GM19035 (cell line): ENCODE measurements around the gene GNB2.
A peak's percentile ranks its signal among the peaks of the same experiment; 100 is the strongest.
"Not testable (repeated sequence)": the region's sequence is repeated elsewhere in the genome, so short reads cannot be mapped to it uniquely, and the experiment has no call there.

Source experiments
- ATAC-seq: cut with Tn5 transposase; IDR thresholded peaks from one replicate; pipeline ENCODE4 v1.9.1; 2021; ENCODE audit not compliant: unreplicated experiment

Gene GNB2

DNA sequence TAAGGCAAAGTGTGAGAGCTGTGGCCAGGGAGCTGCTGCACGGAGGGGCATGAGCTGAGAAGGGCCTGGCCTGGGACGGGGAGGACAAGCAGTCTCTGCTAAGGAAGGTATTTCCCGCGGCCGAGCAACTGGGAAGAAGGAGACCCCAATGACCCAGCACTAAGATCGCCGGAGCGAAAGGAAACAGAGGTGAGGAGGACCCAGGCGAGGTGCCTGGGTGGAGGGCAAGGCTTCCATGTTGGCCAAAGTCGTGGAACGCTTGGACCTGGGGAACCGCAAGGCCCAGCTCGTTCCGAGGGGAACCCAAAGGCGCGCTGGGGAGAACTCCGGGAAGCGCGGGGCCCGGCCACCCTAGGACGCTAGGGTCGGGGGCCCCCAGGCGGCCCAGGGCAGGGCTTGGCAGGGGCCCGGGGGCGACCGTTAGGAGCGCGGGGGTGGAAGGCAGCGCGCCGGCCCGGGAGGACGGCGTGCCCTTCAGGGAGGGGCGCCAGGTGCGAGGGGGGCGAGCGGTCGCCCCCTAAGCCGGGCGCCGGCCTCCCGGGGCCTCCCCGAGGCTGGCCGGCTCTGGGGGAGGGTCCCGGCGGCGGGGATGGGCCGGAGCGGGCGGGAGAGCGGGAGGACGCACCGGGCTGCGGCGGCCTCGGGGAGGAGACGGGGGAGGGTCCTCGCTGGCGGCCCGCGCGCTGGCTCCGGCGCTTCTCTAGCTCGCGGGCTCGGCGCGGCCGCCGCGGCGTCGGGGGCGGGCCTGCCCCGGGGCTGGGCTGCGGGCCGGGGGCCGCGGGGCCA, 20.0 kb downstream of the GNB2 start:
- peak; percentile 36 for ATAC-seq

DNA sequence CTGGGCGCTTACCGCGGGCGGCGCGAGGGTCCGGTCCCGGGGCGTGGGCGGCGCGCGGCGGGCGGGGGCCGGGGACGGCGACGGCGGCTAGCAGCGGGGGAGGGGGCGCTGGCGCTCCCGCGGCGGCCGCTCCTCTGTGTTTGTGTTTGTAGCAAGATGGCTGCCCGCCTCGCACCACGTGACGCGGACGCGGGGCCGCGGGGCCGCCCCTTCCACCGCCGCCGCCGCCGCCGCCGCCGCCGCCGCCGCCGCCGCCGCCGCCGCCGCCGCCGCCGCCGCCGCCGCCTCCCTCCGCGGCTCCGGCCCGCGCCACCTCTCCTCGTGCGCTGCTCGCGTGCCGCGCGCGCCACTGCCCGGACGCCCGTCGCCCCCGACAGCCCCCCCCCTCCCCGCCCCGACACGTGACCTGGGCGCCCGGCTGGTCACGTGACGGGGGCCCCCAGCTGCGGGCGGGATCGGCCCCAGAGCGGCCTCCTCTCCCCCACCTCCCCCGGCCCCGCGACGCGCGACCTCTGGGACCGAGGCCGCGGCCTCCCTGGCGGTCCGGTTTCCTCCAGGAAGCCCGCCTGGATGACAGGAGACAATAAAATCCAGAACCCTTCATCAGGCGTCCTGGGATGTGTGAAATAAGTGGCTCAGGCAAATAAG, 20.7 kb downstream of the GNB2 start, which contains the start of gene GIGYF1:
Gene GIGYF1 (minus strand): TSS at position 153 of the 648 bp plus-strand sequence. CDS start 6,012 bp downstream, outside the sequence.
- ATAC-seq = peak; percentile 64

DNA sequence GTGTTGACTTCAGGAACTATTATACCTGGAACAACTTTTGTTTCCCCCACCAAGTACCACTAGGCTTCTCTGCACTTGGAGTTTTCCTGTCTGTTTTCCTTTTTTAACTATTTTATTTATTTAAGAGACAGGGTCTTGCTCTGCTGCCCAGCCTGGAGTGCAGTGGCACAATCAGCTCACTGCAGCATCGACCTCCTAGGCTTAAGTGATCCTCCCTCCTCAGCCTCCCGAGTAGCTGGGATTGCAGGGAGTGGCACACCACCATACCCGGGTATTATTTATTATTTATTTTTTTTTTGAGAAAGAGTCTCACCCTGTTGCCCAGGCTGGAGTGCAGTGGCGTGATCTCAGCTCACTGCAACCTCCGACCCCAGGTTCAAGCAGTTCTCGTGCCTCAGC, 22.6 kb downstream of the GNB2 start:
- no peak for ATAC-seq

DNA sequence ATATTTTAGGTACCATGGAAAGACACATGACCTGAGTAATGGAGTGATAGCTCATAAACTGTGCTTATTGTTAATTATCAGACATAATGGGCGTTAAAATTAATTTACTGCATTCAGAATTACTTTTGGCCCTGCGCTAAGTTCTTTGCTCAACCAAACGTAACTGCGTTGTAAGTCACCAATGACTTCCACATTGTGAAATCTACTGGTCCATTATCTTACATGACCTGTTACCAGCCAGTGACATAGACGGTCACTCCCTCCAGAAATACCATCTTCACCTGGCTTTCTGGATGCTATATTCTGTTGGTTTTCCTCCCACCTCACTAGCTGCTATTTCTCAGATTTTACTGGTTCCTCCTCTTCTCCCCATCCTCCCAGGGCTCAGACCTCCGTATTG, 25.5 kb downstream of the GNB2 start:
- ATAC-seq = no peak

DNA sequence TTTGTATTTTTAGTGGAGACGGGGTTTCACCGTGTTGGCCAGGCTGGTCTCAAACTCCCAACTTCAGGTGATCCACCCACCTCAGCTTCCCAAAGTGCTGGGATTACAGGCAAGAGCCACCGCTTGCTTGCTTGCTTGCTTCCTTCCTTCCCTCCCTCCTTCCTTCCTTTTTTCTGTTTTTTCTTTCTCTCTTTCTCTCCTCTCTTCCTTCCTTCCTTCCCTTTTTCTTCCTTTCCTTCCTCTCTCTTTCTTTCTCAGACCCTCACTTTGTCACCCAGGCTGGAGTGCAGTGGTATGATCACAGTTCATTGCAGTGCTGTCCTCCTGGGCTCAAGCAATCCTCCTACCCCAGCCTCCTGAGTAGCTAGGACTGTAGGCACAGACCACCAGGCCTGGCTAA, 27.5 kb downstream of the GNB2 start:
- ATAC-seq = not testable (repeated sequence)

DNA sequence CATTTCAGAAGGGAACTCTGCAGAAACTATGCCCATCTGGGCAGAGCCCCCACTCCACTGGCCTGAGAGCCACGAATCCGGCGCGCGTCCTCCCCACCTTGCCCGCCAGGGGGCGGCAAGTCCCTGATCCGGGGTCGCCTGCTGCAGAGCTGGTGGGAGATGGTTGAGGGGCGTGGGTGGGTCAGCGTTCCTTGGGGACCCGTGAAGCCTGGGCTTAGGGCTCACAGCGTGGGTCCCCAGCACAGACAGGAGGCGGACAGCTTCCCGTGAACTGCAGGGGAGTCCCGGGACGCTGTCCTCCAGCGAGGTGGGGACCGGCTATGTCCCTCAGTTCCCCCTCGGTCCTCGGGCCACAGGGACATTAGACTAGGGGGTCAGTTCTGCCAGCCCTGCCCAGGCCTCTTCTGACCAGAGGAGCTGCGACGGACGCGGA, 31.8 kb downstream of the GNB2 start:
- peak; percentile 54 for ATAC-seq

DNA sequence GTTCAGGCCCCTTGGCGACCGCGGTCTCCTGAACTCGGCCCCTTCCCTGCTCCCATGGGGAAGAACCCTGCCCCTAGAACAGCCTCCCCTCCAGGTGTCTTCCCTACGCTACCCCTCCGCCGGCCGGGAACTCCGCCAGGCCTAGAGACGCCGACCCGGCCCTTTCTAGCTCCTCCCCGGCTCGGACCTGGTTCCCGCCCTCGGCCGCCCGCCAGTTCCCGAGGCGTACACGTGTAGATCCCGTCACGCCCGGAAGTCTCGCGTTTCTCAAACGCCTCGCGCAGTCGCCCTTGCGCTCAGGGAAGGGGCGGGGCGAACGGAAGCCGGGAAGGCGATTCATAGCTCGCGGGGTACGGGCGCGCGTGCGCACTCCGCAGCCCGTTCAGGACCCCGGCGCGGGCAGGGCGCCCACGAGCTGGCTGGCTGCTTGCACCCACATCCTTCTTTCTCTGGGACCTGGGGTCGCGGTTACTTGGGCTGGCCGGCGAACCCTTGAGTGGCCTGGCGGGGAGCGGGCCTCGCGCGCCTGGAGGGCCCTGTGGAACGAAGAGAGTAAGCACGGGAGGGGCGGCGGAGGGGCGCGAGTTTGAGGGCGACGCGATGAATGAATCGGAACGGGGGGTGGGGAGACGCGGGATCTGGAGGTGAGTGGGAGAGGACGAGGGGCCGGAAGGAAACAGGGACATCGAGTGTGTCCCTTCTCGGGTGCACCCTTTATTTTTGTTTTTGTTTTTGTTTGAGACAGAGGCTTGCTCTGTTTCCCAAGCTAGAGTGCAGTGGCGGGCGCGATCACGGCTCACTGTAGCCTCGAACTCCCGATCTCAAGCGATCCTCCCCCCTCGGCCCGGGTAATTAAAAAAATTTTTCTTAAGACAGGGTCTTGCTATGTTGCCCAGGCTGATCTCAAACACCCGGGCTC, 32.5 kb downstream of the GNB2 start, which contains the start of gene POP7:
Gene POP7 (plus strand): TSS at position 369 of the 919 bp plus-strand sequence. CDS start 710 bp downstream, outside the sequence.
- peak; percentile 92 for ATAC-seq

DNA sequence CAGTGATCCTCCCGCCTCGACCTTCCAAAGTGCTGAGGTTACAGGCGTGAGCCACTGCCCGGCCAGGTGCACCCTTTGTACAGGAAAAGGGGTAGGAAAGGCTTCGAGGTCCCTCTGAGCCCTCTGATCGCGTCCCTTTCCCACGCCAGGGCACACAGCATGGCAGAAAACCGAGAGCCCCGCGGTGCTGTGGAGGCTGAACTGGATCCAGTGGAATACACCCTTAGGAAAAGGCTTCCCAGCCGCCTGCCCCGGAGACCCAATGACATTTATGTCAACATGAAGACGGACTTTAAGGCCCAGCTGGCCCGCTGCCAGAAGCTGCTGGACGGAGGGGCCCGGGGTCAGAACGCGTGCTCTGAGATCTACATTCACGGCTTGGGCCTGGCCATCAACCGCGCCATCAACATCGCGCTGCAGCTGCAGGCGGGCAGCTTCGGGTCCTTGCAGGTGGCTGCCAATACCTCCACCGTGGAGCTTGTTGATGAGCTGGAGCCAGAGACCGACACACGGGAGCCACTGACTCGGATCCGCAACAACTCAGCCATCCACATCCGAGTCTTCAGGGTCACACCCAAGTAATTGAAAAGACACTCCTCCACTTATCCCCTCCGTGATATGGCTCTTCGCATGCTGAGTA, 33.3 kb downstream of the GNB2 start:
- no peak for ATAC-seq

DNA sequence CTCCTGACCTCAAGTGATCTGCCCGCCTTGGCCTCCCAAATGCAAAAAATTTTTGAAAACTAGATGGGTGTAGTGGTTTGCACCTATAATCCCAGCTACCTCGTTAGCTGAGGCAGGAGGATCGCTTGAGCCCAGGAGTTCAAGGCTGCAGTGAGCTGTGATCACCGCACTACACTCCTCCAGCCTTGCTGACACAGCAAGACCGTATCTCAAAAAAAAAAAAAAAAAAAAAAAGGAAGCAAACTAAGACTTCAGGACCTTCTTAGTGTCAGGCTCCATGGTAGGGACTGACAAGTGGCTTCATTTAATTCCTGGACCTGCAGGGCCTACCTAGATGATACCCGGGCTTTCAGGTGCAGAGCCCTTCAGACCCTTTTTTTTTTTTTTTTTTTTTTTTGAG, 34.9 kb downstream of the GNB2 start:
- no peak for ATAC-seq

DNA sequence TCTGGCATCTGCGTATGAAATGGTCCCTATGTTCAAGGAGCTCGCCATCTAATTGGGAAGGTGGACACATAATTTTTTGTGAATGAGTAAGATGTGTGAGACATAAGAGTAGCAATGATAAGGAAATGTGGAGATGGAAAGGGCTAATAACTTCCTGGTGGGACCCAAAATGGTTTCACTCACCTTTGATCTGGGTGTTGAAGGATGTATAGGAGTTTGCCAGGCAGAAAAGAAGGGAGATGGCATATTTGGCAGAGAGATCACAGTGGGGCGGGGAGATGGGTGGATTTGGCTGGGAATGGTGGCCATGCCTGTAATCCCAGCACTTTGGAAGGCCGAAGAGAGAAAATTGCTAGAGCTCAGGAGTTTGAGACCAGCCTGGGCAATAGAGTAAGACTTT, 36.9 kb downstream of the GNB2 start:
- no peak for ATAC-seq

DNA sequence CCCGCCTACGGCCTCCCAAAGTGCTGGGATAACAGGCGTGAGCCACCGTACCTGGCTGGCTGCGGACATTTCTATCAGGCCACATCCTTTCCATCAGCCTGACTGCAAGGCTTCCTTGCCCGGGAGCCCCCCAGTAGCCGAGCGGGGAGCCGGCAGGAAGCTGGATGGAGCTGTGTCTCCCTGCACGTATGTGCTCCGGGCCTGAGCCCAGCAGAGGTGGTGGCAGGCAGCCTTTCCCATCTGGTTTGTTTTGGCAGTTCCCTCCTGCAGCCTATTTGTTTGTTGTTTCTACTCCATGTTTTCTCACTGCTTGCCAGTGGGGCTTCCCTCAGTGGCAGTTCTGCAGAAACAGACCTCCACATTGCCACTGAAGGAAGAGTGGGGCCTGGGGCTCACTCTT, 37.8 kb downstream of the GNB2 start:
- ATAC-seq = no peak

DNA sequence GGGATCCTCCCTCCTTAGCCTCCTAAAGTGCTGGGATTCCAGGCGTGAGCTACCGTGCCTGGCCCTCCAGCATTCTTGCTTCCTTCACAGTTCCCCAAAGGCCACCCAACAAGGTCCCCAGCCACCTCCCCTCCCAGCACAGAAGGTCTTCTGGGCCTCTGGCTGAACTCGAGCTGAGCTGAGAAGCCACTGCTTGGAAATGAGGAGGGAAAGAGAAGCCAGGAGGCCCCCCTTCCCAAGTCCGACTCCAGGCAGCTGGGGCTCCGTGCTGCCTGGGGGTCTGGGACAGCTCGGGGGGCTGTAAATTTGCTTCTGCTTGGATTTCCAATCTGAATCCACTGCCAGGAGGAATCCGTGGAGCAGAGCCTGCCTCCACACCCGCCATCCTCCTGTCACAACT, 41.2 kb downstream of the GNB2 start:
- no peak for ATAC-seq

DNA sequence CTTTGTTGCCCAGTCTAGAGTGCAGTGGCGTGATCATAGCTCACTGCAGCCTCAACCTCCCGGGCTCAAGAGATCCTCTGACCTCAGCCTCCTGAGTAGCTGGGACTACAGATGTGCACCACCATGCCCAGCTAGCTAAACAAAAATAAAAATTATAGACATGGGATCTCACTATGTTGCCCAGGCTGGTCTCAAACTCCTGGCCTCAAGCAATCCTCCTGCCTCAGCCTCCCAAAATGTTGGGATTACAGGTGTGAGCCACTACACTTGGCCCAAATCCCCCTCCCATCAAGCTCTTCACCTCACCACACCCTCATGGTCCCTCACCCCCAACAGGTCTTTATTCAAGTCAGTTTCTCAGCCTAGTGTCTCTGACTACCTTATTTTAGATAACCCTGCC, 43.5 kb downstream of the GNB2 start:
- not testable (repeated sequence) for ATAC-seq

DNA sequence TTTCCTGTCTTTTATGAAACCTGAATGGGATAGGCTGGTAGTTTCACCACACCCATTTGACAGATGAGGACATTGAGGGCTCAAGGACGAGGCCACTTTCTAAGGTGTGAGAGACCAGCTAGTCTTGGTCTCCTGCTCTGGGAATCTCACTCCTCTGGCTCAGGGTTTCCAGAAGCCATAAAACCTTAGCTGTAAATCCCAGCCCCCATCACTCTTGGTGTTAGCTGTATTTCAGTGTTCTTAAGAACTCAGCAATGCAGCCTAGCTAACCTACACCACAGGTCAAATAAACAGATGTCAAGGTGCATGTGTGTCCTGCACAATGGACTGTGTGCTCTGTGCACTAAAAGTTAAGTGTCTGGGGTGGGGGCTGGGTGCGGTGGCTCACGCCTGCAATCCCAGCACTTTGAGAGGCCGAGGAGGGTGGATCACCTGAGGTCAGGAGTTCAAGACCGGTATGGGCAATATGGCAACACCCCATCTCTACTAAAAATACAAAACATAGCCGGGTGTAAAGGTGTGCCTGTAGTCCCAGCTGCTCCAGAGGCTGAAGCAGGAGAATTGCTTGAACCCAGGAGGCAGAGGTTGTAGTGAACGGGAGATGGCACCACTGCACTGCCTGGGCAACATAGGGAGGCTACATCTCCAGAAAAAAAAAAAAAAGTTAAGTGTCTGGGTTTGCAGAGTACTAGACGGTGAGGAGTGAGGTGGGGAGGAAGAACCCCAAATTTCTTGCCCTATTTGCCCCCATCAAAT, 46.2 kb downstream of the GNB2 start:
- no peak for ATAC-seq

DNA sequence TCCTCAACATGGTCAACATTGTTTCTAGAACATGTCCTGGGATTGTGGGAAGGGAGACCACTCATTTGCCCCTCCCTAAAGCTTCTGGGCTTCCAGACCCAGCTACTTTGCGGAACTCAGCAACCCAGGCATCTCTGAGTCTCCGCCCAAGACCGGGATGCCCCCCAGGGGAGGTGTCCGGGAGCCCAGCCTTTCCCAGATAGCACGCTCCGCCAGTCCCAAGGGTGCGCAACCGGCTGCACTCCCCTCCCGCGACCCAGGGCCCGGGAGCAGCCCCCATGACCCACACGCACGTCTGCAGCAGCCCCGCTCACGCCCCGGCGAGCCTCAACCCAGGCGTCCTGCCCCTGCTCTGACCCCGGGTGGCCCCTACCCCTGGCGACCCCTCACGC, 46.7 kb downstream of the GNB2 start, which contains the start of gene EPO:
Gene EPO (plus strand): TSS at position 190 of the 392 bp plus-strand sequence. CDS start 513 bp downstream, outside the sequence.
- ATAC-seq = no peak

DNA sequence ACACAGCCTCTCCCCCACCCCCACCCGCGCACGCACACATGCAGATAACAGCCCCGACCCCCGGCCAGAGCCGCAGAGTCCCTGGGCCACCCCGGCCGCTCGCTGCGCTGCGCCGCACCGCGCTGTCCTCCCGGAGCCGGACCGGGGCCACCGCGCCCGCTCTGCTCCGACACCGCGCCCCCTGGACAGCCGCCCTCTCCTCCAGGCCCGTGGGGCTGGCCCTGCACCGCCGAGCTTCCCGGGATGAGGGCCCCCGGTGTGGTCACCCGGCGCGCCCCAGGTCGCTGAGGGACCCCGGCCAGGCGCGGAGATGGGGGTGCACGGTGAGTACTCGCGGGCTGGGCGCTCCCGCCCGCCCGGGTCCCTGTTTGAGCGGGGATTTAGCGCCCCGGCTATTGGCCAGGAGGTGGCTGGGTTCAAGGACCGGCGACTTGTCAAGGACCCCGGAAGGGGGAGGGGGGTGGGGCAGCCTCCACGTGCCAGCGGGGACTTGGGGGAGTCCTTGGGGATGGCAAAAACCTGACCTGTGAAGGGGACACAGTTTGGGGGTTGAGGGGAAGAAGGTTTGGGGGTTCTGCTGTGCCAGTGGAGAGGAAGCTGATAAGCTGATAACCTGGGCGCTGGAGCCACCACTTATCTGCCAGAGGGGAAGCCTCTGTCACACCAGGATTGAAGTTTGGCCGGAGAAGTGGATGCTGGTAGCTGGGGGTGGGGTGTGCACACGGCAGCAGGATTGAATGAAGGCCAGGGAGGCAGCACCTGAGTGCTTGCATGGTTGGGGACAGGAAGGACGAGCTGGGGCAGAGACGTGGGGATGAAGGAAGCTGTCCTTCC, 47.3 kb downstream of the GNB2 start:
- ATAC-seq = no peak

DNA sequence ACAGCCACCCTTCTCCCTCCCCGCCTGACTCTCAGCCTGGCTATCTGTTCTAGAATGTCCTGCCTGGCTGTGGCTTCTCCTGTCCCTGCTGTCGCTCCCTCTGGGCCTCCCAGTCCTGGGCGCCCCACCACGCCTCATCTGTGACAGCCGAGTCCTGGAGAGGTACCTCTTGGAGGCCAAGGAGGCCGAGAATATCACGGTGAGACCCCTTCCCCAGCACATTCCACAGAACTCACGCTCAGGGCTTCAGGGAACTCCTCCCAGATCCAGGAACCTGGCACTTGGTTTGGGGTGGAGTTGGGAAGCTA, 47.9 kb downstream of the GNB2 start:
- no peak for ATAC-seq

DNA sequence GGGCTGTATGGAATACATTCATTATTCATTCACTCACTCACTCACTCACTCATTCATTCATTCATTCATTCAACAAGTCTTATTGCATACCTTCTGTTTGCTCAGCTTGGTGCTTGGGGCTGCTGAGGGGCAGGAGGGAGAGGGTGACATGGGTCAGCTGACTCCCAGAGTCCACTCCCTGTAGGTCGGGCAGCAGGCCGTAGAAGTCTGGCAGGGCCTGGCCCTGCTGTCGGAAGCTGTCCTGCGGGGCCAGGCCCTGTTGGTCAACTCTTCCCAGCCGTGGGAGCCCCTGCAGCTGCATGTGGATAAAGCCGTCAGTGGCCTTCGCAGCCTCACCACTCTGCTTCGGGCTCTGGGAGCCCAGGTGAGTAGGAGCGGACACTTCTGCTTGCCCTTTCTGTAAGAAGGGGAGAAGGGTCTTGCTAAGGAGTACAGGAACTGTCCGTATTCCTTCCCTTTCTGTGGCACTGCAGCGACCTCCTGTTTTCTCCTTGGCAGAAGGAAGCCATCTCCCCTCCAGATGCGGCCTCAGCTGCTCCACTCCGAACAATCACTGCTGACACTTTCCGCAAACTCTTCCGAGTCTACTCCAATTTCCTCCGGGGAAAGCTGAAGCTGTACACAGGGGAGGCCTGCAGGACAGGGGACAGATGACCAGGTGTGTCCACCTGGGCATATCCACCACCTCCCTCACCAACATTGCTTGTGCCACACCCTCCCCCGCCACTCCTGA, 49.1 kb downstream of the GNB2 start:
- no peak for ATAC-seq
